HEK293 (cell line): Measurements from ENCODE around the gene SEC16A.

ENCODE experiments used
- KLF16 ChIP-seq: fragments of 450-650 bp; formaldehyde crosslinking; IDR thresholded peaks from 2 replicates; pipeline ENCODE4 v1.5.1; 2017; ENCODE audit warnings: missing biosample characterization, missing genetic modification characterization
- KLF8 ChIP-seq: fragments of 450-650 bp; formaldehyde crosslinking; IDR thresholded peaks from 2 replicates; pipeline ENCODE4 v1.5.1; 2016; ENCODE audit warnings: missing biosample characterization, missing genetic modification characterization
- KLF9 ChIP-seq: fragments of 450-650 bp; formaldehyde crosslinking; IDR thresholded peaks from 2 replicates; pipeline ENCODE4 v1.5.1; 2016; ENCODE audit warnings: missing biosample characterization, missing genetic modification characterization, low read depth
- MEIS1 ChIP-seq: sonication (generic); formaldehyde crosslinking; IDR thresholded peaks from 2 replicates; pipeline ENCODE4 v1.8.1; 2022; ENCODE audit warnings: missing genetic modification reagents, mild to moderate bottlenecking, borderline replicate concordance
- TF ChIP-seq, protein P1 (sequence below): fragments of 450-650 bp; formaldehyde crosslinking; IDR thresholded peaks from 2 replicates; pipeline ENCODE4 v1.5.1; 2016; ENCODE audit warnings: missing biosample characterization, missing genetic modification characterization
- TF ChIP-seq, protein P2 (sequence below): fragments of 450-650 bp; formaldehyde crosslinking; IDR thresholded peaks from 2 replicates; pipeline ENCODE4 v1.5.1; 2016; ENCODE audit warnings: missing biosample characterization, missing genetic modification characterization, low read depth
- TF ChIP-seq, protein P3 (sequence below): fragments of 450-650 bp; formaldehyde crosslinking; IDR thresholded peaks from 2 replicates; pipeline ENCODE4 v1.5.1; 2016; ENCODE audit warnings: missing biosample characterization, missing genetic modification characterization

DNA sequence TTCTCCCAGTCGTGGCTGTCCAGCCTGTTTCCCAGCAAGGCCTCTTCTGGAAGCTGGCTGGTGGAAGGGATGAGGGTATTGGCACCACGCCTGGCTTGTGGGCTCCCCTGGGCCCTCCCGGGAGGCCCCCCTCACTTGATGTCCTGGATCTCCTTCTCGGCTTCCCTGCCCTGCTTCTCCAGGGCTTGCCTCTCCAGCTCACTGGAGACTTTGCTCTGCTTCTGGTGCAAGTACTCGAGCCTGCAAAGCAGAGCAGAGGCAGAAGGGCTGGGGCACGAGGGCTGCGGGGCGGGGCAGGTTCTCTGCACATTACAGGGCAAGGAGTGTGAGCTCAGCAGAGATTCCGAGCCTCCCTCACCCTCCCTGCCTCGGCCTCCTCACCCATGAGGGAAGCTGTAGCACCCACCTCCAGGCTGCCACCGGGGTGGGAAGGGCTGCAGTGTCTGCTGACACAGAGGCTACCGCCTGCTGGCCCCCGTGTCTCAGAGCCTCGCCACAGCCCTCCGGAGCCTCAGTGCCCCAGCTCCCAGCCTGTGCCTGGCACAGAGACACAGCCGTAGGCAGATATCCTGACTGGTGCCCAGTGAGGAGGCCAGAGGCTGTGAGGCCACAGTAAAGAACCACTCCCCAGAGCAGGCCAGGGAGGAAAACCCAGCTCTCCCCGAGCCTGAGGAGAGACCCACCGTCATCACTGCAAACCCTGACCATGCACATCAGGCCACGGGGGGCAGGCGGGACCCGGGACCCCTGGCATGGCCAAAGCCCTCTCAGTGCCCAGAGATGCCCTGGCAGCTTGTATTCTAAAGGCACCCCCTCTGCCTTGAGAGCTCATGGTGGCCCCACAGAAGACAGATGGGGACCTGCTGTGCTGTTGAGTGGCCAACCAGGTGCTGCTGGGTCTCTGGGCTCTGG lies 90.0 kb downstream of the SEC16A start:
- TF ChIP-seq MEIS1 (no peak), KLF16 (tag by site-specific recombination) (no peak), KLF8 (no peak), KLF9 (tag by site-specific recombination) (no peak)
- TF ChIP-seq, protein P1, sequence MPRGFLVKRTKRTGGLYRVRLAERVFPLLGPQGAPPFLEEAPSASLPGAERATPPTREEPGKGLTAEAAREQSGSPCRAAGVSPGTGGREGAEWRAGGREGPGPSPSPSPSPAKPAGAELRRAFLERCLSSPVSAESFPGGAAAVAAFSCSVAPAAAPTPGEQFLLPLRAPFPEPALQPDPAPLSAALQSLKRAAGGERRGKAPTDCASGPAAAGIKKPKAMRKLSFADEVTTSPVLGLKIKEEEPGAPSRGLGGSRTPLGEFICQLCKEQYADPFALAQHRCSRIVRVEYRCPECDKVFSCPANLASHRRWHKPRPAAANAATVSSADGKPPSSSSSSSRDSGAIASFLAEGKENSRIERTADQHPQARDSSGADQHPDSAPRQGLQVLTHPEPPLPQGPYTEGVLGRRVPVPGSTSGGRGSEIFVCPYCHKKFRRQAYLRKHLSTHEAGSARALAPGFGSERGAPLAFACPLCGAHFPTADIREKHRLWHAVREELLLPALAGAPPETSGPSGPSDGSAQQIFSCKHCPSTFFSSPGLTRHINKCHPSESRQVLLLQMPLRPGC (tag by site-specific recombination), result no peak
- TF ChIP-seq, protein P2, sequence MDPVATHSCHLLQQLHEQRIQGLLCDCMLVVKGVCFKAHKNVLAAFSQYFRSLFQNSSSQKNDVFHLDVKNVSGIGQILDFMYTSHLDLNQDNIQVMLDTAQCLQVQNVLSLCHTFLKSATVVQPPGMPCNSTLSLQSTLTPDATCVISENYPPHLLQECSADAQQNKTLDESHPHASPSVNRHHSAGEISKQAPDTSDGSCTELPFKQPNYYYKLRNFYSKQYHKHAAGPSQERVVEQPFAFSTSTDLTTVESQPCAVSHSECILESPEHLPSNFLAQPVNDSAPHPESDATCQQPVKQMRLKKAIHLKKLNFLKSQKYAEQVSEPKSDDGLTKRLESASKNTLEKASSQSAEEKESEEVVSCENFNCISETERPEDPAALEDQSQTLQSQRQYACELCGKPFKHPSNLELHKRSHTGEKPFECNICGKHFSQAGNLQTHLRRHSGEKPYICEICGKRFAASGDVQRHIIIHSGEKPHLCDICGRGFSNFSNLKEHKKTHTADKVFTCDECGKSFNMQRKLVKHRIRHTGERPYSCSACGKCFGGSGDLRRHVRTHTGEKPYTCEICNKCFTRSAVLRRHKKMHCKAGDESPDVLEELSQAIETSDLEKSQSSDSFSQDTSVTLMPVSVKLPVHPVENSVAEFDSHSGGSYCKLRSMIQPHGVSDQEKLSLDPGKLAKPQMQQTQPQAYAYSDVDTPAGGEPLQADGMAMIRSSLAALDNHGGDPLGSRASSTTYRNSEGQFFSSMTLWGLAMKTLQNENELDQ (tag by site-specific recombination), result no peak
- TF ChIP-seq, protein P3, sequence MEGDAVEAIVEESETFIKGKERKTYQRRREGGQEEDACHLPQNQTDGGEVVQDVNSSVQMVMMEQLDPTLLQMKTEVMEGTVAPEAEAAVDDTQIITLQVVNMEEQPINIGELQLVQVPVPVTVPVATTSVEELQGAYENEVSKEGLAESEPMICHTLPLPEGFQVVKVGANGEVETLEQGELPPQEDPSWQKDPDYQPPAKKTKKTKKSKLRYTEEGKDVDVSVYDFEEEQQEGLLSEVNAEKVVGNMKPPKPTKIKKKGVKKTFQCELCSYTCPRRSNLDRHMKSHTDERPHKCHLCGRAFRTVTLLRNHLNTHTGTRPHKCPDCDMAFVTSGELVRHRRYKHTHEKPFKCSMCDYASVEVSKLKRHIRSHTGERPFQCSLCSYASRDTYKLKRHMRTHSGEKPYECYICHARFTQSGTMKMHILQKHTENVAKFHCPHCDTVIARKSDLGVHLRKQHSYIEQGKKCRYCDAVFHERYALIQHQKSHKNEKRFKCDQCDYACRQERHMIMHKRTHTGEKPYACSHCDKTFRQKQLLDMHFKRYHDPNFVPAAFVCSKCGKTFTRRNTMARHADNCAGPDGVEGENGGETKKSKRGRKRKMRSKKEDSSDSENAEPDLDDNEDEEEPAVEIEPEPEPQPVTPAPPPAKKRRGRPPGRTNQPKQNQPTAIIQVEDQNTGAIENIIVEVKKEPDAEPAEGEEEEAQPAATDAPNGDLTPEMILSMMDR, result no peak
